ENCODE data around the gene IL33. TPM values are rescaled to one million over a fixed set of nuclear protein-coding genes. Genes with fewer than 3 reads are reported as not detected.

IL33 gene
- polyA plus RNA-seq, 1 donor from 2014 or later, result not detected

DNA sequence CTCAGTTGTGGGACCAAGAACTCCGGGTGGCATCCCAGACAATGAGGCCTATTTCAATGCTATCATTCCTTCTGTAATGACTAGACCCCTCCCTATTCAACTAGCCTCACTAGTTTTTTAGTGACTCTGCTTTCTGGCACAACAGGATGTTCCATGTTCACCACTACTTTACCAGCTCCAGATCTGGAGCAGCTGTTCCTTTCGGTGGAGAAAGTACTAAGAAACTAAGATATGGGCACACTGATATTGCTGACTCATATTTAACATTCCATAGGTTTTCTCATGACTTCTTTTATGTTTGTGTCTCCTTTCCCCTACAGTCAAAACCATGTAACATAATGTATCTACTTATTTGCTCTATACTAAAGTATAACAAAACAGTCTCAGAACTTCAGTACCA is 24.1 kb downstream of the IL33 start:
- H3K9me3 ChIP-seq (ENCODE audit: low read length), result no peaks in the 10 kb centered on the region
- H3K4me3 ChIP-seq (ENCODE audit: low read length), result no peak overlapping the region
- no peaks in the 10 kb centered on the region for H3K36me3 ChIP-seq (ENCODE audit: insufficient read depth, low read length)
- no peaks in the 10 kb centered on the region for H3K27me3 ChIP-seq (ENCODE audit: insufficient read depth, low read depth, low read length)
- TF ChIP-seq, protein P1, sequence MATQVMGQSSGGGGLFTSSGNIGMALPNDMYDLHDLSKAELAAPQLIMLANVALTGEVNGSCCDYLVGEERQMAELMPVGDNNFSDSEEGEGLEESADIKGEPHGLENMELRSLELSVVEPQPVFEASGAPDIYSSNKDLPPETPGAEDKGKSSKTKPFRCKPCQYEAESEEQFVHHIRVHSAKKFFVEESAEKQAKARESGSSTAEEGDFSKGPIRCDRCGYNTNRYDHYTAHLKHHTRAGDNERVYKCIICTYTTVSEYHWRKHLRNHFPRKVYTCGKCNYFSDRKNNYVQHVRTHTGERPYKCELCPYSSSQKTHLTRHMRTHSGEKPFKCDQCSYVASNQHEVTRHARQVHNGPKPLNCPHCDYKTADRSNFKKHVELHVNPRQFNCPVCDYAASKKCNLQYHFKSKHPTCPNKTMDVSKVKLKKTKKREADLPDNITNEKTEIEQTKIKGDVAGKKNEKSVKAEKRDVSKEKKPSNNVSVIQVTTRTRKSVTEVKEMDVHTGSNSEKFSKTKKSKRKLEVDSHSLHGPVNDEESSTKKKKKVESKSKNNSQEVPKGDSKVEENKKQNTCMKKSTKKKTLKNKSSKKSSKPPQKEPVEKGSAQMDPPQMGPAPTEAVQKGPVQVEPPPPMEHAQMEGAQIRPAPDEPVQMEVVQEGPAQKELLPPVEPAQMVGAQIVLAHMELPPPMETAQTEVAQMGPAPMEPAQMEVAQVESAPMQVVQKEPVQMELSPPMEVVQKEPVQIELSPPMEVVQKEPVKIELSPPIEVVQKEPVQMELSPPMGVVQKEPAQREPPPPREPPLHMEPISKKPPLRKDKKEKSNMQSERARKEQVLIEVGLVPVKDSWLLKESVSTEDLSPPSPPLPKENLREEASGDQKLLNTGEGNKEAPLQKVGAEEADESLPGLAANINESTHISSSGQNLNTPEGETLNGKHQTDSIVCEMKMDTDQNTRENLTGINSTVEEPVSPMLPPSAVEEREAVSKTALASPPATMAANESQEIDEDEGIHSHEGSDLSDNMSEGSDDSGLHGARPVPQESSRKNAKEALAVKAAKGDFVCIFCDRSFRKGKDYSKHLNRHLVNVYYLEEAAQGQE (IDR thresholded peaks at IDR 0.05; ENCODE audit: borderline replicate concordance), result no peak
- TF ChIP-seq, protein P2, sequence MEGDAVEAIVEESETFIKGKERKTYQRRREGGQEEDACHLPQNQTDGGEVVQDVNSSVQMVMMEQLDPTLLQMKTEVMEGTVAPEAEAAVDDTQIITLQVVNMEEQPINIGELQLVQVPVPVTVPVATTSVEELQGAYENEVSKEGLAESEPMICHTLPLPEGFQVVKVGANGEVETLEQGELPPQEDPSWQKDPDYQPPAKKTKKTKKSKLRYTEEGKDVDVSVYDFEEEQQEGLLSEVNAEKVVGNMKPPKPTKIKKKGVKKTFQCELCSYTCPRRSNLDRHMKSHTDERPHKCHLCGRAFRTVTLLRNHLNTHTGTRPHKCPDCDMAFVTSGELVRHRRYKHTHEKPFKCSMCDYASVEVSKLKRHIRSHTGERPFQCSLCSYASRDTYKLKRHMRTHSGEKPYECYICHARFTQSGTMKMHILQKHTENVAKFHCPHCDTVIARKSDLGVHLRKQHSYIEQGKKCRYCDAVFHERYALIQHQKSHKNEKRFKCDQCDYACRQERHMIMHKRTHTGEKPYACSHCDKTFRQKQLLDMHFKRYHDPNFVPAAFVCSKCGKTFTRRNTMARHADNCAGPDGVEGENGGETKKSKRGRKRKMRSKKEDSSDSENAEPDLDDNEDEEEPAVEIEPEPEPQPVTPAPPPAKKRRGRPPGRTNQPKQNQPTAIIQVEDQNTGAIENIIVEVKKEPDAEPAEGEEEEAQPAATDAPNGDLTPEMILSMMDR (IDR thresholded peaks at IDR 0.05; ENCODE audit: poor library complexity, severe bottlenecking), result no peak
- TF ChIP-seq EZH2 (IDR thresholded peaks at IDR 0.05; ENCODE audit: borderline replicate concordance, insufficient read depth, low read length, poor library complexity, severe bottlenecking) (no peak), POLR2AphosphoS5 (IDR thresholded peaks at IDR 0.05) (no peak), EP300 (conservative IDR thresholded peaks at IDR 0.05; ENCODE audit: poor library complexity, severe bottlenecking) (no peak), SMC3 (conservative IDR thresholded peaks at IDR 0.05; ENCODE audit: poor library complexity) (no peak), MXI1 (conservative IDR thresholded peaks at IDR 0.05; ENCODE audit: poor library complexity, severe bottlenecking) (no peak), RAD21 (conservative IDR thresholded peaks at IDR 0.05) (no peak), TAF1 (IDR thresholded peaks at IDR 0.05; ENCODE audit: low read depth) (no peak)
- no peaks in the 10 kb centered on the region for H4K20me1 ChIP-seq (ENCODE audit: insufficient read depth)
- no peaks in the 10 kb centered on the region for H3F3A ChIP-seq (ENCODE audit: insufficient read depth, low read length, poor library complexity, severe bottlenecking)
- H3K27ac ChIP-seq (ENCODE audit: low read length), result no peak overlapping the region
- no peaks in the 10 kb centered on the region for H3K79me2 ChIP-seq (replicated peaks; ENCODE audit: insufficient read depth, low read length)
- no peak overlapping the region for H2AFZ ChIP-seq (ENCODE audit: low read depth, low read length)
- H3K9me2 ChIP-seq (ENCODE audit: insufficient read depth, low read length), result no peaks in the 10 kb centered on the region
- no peak overlapping the region for H3K4me2 ChIP-seq (ENCODE audit: low read length)
- no peak overlapping the region for H3K9ac ChIP-seq (ENCODE audit: low read length)

DNA sequence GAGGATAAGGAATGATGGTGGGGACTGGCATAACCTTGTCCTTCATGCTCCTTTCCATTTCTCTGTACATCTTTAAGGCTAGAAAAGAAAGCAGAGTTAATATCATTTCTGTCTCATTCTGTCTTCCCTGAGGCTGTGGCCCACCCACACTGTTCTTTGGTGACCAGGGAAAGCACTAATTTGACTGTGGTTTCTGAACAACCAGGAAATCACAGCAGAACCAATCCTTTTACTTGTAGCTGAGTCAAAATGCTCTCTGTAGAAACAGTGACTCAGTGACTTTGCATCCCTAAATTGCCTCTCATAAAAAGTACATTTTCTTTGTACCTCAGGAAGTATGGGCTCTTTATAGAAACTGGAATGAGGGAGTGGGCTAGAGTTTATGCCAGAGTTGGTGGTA is 28.1 kb downstream of the IL33 start:
- Histone ChIP-seq H4K20me1 (ENCODE audit: insufficient read depth) (no peaks in the 10 kb centered on the region), H3K9ac (ENCODE audit: low read length) (no peak overlapping the region), H2AFZ (ENCODE audit: low read depth, low read length) (no peak overlapping the region), H3K27ac (ENCODE audit: low read length) (no peak overlapping the region), H3K36me3 (ENCODE audit: insufficient read depth, low read length) (no peaks in the 10 kb centered on the region), H3K4me3 (ENCODE audit: low read length) (no peak overlapping the region), H3F3A (ENCODE audit: insufficient read depth, low read length, poor library complexity, severe bottlenecking) (no peaks in the 10 kb centered on the region), H3K79me2 (replicated peaks; ENCODE audit: insufficient read depth, low read length) (no peaks in the 10 kb centered on the region), H3K9me3 (ENCODE audit: low read length) (no peaks in the 10 kb centered on the region), H3K4me2 (ENCODE audit: low read length) (no peak overlapping the region), H3K9me2 (ENCODE audit: insufficient read depth, low read length) (no peaks in the 10 kb centered on the region), H3K27me3 (ENCODE audit: insufficient read depth, low read depth, low read length) (no peaks in the 10 kb centered on the region)
- TF ChIP-seq, protein P2 (IDR thresholded peaks at IDR 0.05; ENCODE audit: poor library complexity, severe bottlenecking), result no peak
- TF ChIP-seq MXI1 (conservative IDR thresholded peaks at IDR 0.05; ENCODE audit: poor library complexity, severe bottlenecking), result no peak
- TF ChIP-seq, protein P1 (IDR thresholded peaks at IDR 0.05; ENCODE audit: borderline replicate concordance), result no peak
- no peak for TF ChIP-seq TAF1 (IDR thresholded peaks at IDR 0.05; ENCODE audit: low read depth)
- no peak for TF ChIP-seq EZH2 (IDR thresholded peaks at IDR 0.05; ENCODE audit: borderline replicate concordance, insufficient read depth, low read length, poor library complexity, severe bottlenecking)
- no peak for TF ChIP-seq RAD21 (conservative IDR thresholded peaks at IDR 0.05)
- no peak for TF ChIP-seq EP300 (conservative IDR thresholded peaks at IDR 0.05; ENCODE audit: poor library complexity, severe bottlenecking)
- TF ChIP-seq POLR2AphosphoS5 (IDR thresholded peaks at IDR 0.05), result no peak
- no peak for TF ChIP-seq SMC3 (conservative IDR thresholded peaks at IDR 0.05; ENCODE audit: poor library complexity)
